NCI-H2081 (cell line): Measurements from ENCODE around the gene PTPN1.
"Not testable (repeated sequence)": the region's sequence is repeated elsewhere in the genome, so short reads cannot be mapped to it uniquely, and the experiment has no call there.

Experiments used
- DNase-seq, 2 experiments: peaks; one replicate each; lab custom pipeline; 2025; lab: John Stamatoyannopoulos, UW

PTPN1 gene

DNA sequence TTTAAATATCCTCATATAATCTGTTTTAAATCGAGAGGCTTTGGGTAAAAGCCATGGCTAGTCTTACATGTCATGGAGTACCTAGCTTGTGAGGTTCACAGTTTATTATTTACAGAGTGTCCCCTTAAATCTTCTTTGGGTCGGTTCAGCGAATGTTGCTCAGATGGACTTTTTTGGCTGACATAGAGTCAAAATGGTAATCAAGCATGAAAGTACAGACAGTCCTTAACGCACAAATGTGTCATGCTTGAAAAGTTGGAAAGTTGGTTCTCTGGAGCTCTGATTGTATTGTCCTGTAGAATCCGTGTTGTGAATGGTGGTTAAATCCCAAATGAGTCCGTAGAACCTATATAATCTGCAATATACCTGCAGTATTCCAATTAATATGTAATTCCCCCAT lies 22.0 kb downstream of the PTPN1 start:
- DNase-seq: no peak

GRCh38 chr20:50533061-50533460 lies 22.9 kb downstream of the PTPN1 start:
- DNase-seq: no peak

- DNase-seq: no peak
Measured at GRCh38 chr20:50533464-50533863, 23.3 kb downstream of the PTPN1 start.

- no peak for DNase-seq
Measured at GRCh38 chr20:50534567-50534966, 24.4 kb downstream of the PTPN1 start.

- no peak for DNase-seq
Measured at GRCh38 chr20:50535162-50535561, 25.0 kb downstream of the PTPN1 start.

DNA sequence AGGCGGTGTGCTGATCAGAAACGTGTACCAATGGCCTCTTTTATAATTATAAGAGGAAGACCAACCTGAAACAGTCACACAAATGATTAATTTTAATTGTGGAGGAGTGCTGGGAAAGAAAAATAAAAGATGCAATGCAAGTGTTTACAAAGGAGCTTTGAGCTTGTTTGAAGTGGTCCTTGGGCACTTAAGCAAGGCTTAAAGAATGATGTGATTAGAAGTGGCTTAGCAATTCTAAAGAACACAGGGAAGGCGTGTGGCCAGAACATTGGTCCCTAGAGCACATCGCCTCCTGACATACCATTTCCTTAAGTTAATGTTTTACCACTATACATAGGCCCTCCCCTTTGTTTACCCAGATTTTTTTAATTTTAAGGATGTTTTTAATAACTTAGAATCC lies 26.1 kb downstream of the PTPN1 start:
- DNase-seq: no peak

DNA sequence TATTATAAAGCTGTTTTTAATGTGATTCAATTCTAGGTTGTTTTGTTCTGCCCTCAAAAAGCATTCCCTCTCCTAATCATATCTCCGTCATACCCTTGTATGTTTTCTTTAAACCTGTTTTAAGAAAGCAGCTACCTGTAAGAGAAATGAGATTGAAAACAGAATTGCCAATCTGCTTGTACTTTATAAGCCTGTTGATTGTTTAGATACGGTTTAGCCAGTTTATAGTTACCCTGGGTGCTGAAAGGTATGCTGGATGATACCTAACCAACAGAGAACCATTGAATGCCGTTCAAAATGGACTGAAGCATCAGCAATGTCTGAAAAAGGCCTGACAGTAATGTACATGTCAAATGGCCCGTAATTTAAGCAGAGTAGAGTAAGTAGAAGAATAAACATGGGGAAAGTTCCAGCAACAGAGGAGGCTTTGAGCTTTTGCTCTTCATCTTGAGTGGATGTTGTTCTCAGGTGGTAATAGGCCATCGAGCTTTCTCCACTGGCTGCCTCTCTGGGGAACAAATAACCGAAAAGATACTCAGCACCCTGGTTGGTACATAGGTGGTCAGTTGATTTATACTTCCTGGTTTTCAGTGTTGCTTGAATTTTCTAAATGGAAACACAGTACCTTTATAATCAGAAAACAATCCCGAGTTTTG lies 27.5 kb downstream of the PTPN1 start:
- no peak for DNase-seq

GRCh38 chr20:50538276-50538675 lies 28.1 kb downstream of the PTPN1 start:
- no peak for DNase-seq

GRCh38 chr20:50539798-50540197 lies 29.6 kb downstream of the PTPN1 start:
- not testable (repeated sequence) for DNase-seq

GRCh38 chr20:50540620-50541605 lies 30.7 kb downstream of the PTPN1 start:
- no peak for DNase-seq

- no peak for DNase-seq
Measured at GRCh38 chr20:50541606-50542041, 31.4 kb downstream of the PTPN1 start.

- no peak for DNase-seq
Measured at GRCh38 chr20:50543326-50543725, 33.1 kb downstream of the PTPN1 start.

GRCh38 chr20:50545126-50545525 lies 34.9 kb downstream of the PTPN1 start:
- DNase-seq: no peak

GRCh38 chr20:50546729-50547314 lies 36.6 kb downstream of the PTPN1 start:
- DNase-seq: no peak

GRCh38 chr20:50547964-50548363 lies 37.8 kb downstream of the PTPN1 start:
- no peak for DNase-seq

DNA sequence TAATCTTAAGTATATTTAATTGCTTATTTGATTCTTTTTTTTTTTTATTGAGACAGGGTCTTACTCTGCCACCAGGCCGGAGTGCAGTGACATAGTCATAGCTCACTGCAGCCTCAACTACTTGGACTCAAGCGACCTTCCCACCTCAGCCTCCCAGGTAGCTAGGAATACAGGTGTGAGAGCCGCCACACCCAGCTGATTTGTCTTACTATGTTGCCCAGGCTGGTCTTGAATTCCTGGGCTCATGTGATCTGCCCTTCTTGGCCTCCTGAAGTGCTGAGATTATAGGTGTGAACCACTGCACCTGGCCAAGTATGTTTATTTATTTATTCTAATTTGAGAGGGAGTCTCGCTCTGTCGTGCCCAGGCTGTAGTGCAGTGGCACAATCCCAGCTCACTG lies 38.2 kb downstream of the PTPN1 start:
- no peak for DNase-seq

- DNase-seq: no peak
Measured at GRCh38 chr20:50550531-50550930, 40.3 kb downstream of the PTPN1 start.

DNA sequence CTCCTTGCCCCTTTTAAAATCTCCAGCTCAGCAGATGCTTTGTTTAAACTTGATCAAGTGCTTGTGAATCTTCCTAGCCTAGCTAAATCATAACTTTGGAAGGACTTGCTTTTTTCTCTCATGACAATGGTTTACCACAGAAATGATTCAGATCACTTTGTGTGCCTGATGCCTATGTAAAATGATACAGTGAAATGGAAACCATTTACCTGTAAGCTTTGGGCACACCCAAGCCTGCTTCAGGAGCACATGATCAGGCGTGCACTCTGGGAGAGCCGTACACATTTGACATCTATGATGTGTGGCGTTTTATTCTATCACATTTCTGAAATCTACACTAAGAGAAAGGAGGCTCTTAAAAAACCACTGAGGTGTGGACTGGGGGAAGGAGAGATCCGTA lies 41.1 kb downstream of the PTPN1 start:
- DNase-seq: no peak

DNA sequence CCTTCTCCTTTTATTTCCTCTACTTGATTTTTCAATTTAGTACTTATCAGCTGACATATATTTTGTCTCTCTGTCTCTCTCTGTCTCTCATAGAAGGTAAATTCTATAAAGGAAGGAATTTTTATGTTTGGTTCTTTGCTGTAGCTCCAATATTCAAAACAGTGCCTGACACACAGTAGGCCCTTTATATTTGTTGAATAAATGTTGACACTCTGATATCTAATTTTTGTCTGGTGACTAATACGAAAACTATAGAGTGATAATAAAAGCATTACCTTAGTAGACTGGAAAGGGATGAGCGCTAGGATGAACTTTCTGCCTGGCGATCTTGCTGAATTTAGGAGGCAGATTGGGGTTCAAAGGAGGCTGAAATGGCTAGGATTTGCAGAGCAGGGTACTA lies 42.8 kb downstream of the PTPN1 start:
- no peak for DNase-seq

DNA sequence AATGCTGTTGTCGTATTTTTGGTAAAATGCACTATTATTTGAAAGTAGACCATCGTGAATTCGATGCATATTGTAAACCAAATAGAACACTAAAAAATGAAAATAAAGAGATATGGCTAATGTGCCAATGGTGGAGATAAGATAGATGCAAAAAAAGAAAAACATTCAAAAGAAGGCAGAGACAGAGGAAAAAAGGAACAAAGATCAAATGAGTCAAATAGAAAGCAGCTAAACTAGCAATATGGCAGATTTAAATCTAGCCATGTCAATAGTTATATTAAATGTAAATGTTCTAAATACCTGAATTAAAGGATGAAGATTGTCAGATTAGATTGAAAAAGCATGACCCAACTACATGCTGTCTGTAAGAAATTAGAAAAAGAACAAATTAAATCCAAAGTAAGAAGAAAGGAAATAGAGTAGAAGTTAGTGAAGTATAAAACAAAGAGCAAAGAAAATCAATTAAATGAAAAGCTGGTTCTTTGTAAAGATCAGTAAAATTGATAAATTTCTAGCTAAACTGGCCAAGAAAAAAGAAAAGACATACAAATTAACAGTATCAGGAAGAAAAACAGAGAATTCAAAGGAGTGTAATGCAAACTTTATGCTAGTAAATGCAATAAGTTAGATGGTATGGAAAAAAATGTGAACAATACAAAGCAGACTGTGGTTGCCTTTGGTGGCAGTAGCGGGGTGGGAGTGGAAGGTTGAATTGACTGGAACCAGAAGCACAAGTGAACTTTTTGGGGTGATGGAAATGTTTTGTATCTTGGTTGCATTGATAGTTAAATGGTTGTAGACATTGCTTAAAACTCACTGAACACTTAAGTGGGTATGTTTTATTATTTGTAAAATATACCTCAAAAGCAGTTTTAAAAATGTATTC lies 44.8 kb downstream of the PTPN1 start:
- DNase-seq: no peak

DNA sequence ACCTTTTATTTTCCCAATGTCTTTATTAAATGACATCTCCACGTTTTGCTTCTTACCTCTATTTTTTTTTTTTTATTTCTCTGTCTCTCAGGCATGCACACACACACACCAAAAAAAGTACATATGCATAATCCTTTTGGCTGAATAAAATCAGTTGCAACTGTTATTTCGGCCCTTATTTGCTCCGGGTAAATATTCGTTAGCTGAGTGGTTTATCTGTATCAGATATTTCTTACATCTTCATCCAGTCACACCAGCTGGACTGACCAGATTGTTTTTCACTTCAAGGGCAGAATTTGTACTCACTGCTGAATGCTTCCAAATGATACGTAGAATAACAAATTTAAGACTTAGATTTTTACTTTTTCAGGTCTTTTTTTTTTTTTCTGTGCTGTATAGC lies 45.5 kb downstream of the PTPN1 start:
- DNase-seq: no peak
